CD8-positive, alpha-beta memory T cell (primary cell): ENCODE results near the gene SAFB. TPM values are rescaled to one million over a fixed set of nuclear protein-coding genes. Genes with fewer than 3 reads are reported as not detected.

Experiments used
- CTCF ChIA-PET: fragments of 350-600 bp; sonication (Branson Sonifier 250); formaldehyde crosslinking; loops from one replicate; lab custom pipeline; 2021; ENCODE audit warnings: antibody characterized with exemption; lab: Charles Lee
- POLR2A ChIA-PET: fragments of 350-600 bp; sonication (Branson Sonifier 250); formaldehyde crosslinking; loops from one replicate; lab custom pipeline; 2021; ENCODE audit warnings: antibody characterized with exemption; lab: Charles Lee
- DNase-seq, 5 donors: peaks; one replicate each; pipeline versions ENCODE4 v3.0.0 to v3.0.0-alpha.2; 2020 to 2022; ENCODE audit warnings: mixed read lengths in 1 of 5
- H3K27ac ChIP-seq: one replicate; pipeline ENCODE4 v1.7.0; 2013; ENCODE audit warnings: low read depth, mild to moderate bottlenecking, low read length, moderate library complexity
- H3K27me3 ChIP-seq: 2 replicates; pipeline ENCODE4 v1.7.0; 2013; ENCODE audit warnings: low read length, mild to moderate bottlenecking; ENCODE audit not compliant: insufficient read depth, poor library complexity, severe bottlenecking
- H3K36me3 ChIP-seq: 2 replicates; pipeline ENCODE4 v1.7.0; 2013; ENCODE audit warnings: mild to moderate bottlenecking, low read length, moderate library complexity; ENCODE audit not compliant: insufficient read depth
- H3K4me1 ChIP-seq: 2 replicates; pipeline ENCODE4 v1.7.0; 2013; ENCODE audit warnings: mild to moderate bottlenecking, low read length, moderate library complexity; ENCODE audit not compliant: insufficient read depth
- H3K4me3 ChIP-seq: 2 replicates; pipeline ENCODE4 v1.7.0; 2013; ENCODE audit warnings: mild to moderate bottlenecking, low read length
- H3K9me3 ChIP-seq: 2 replicates; pipeline ENCODE4 v1.7.0; 2013; ENCODE audit warnings: mild to moderate bottlenecking, low read length
- H3K27ac Mint-ChIP-seq, 8 donors: one replicate each; pipeline ENCODE4 v1.8.0; 2020 to 2021; ENCODE audit warnings: mixed read lengths in 8 of 8, mild to moderate bottlenecking in 6 of 8, inconsistent platforms in 3 of 8, moderate library complexity in 3 of 8
- H3K27me3 Mint-ChIP-seq, 2 donors: one replicate each; pipeline ENCODE4 v1.8.0; 2020 to 2021; ENCODE audit warnings: mixed read lengths in 2 of 2, mild to moderate bottlenecking in 1 of 2, moderate library complexity in 1 of 2
- H3K36me3 Mint-ChIP-seq, 3 donors: one replicate each; pipeline ENCODE4 v1.8.0; 2020 to 2021; ENCODE audit warnings: mixed read lengths in 3 of 3, inconsistent platforms in 1 of 3, mild to moderate bottlenecking in 1 of 3
- H3K4me1 Mint-ChIP-seq, 3 donors: one replicate each; pipeline ENCODE4 v1.8.0; 2020 to 2021; ENCODE audit warnings: mixed read lengths in 3 of 3, inconsistent platforms in 1 of 3, mild to moderate bottlenecking in 1 of 3
- H3K4me3 Mint-ChIP-seq, 7 donors: one replicate each; pipeline ENCODE4 v1.8.0; 2020 to 2021; ENCODE audit warnings: mixed read lengths in 7 of 7, mild to moderate bottlenecking in 6 of 7, moderate library complexity in 4 of 7, inconsistent platforms in 2 of 7
- H3K9me3 Mint-ChIP-seq, 5 donors: one replicate each; pipeline ENCODE4 v1.8.0; 2020 to 2022; ENCODE audit warnings: mixed read lengths in 5 of 5, mild to moderate bottlenecking in 3 of 5, moderate library complexity in 2 of 5, inconsistent platforms in 1 of 5
- polyA plus RNA-seq: library from polyadenylated mRNA; unstranded; fragments of 300-500 nt; fragmentation: Illumina TruSeq; gene quantifications from one replicate; pipeline ENCODE4 v1.2.3, GENCODE V29; 2021
- total RNA-seq, 2 experiments: library from RNA; stranded (reverse); gene quantifications; one replicate each; pipeline ENCODE4 v1.2.3, GENCODE V29; 2021

Gene SAFB
- total and polyA plus RNA-seq, 3 experiments from 2014 or later = 103 to 132 (median 124) TPM

DNA sequence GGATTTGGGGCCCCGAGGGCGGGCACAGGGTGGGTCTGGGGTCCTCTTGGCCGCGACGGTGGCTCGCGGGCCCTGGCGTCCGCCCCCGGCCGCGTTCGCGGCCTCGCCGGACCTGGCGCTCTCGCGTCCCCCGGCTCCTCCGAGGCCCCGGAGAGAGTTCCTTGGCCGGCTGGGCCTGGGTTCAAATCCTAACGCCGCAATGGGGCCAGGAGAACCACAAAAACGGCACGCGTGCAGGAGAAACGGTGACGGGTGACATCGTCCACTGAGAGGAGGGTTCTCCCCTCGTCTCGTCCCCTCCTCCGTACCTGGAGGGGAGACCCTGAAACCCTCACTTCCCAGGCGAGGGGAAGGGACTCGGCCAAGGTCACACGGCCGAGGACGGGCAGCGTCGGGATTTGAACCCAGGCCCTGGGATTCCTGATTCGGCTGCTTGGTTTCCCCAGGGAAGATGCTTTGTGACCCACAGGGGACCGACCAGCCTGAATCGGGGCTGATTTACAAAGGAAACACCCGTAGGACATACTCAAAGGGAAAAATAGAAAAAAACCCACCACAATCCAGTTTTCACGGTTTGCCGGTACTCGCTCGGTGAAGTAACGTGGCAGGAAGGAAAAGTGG is 624 bp downstream of the SAFB start:
- CTCF ChIA-PET = interaction anchor here (1.3 to 2.7 kb wide), 2 partner anchors 59 to 65 kb away, joined by 3 to 35 read pairs; partner anchors contain the start of gene RPL36

DNA sequence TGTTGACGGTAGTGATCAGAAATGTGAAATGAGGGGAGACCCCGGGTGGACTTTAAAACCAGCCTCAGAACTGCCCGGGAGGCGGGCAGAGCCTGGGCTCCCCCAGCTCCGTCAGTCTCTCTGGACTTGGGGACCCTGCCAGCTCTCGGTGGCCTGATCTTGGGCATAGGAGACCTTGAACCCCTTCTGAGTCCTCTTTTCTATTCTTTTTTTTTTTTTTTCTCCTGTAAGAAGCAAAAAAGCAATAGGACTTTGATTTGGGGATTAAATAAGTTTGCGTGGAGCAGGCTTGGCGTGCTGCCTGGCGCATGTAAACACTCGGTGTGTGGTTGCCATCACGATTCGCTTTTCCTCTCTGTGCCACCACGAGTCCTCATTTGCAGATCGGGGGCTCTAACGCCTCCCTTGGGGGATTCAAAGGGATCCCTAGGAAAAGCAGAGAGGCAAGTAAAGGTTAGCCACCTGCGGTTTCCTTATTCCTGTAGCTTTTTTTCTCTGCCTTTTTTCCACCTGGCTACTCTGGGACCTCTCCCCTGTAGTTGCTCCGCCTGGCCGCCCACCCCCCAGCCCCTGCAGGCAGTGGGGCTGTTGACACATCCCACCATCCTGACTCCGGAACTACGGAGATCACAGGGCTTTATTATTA is 1.3 kb downstream of the SAFB start:
- Mint-ChIP-seq H3K27me3 (peaks cover 0 to 6% of the 10 kb centered on the region in 2 donors), H3K9me3 (peaks cover 0 to 1% (median 0%) of the 10 kb centered on the region in 5 donors), H3K4me1 (peaks cover 72 to 85% (median 80%) of the 10 kb centered on the region in 3 donors), H3K4me3 (peak overlapping the region; percentile 90 to 100 (median 100)), H3K36me3 (peaks cover 13 to 89% (median 19%) of the 10 kb centered on the region in 3 donors), H3K27ac (peak overlapping the region; percentile 87 to 99 (median 95))
- no peaks in the 10 kb centered on the region for H3K27me3 ChIP-seq
- H3K9me3 ChIP-seq = no peaks in the 10 kb centered on the region
- DNase-seq = peak in 3 of 5 donors; percentile 5 to 59 (median 51)
- ChIA-PET POLR2A (interaction anchor here (0.7 to 2.6 kb wide), 5 partner anchors 9 to 815 kb away, joined by 5 to 25 read pairs (median 9); partner anchors contain the start of gene RPL36), CTCF (no interaction called here)
- peaks cover 76% of the 10 kb centered on the region for H3K4me1 ChIP-seq
- peak overlapping the region; percentile 84 for H3K4me3 ChIP-seq
- peaks cover 45% of the 10 kb centered on the region for H3K36me3 ChIP-seq
- peak overlapping the region; percentile 93 for H3K27ac ChIP-seq

More for the DNA sequence above, 624 bp downstream of the SAFB start:
- Histone ChIP-seq H3K4me3 (peak overlapping the region; percentile 84), H3K9me3 (no peaks in the 10 kb centered on the region), H3K4me1 (peaks cover 76% of the 10 kb centered on the region), H3K27ac (peak overlapping the region; percentile 93), H3K36me3 (peaks cover 50% of the 10 kb centered on the region), H3K27me3 (no peaks in the 10 kb centered on the region)
- POLR2A ChIA-PET = interaction anchor here (0.6 to 2.6 kb wide), 12 partner anchors 10 to 833 kb away, joined by 3 to 25 read pairs (median 7); partner anchors contain the start of genes CATSPERD, LONP1 and RPL36
- peaks cover 13 to 89% (median 23%) of the 10 kb centered on the region in 3 donors for H3K36me3 Mint-ChIP-seq
- H3K4me3 Mint-ChIP-seq = peak overlapping the region; percentile 98 to 100 (median 100)
- H3K27me3 Mint-ChIP-seq = peaks cover 0 to 6% of the 10 kb centered on the region in 2 donors
- peaks cover 72 to 85% (median 80%) of the 10 kb centered on the region in 3 donors for H3K4me1 Mint-ChIP-seq
- peak overlapping the region; percentile 99 to 100 (median 100) for H3K27ac Mint-ChIP-seq
- DNase-seq = peak in 1 of 5 donors; percentile 5
- H3K9me3 Mint-ChIP-seq = peaks cover 0 to 1% (median 0%) of the 10 kb centered on the region in 5 donors

DNA sequence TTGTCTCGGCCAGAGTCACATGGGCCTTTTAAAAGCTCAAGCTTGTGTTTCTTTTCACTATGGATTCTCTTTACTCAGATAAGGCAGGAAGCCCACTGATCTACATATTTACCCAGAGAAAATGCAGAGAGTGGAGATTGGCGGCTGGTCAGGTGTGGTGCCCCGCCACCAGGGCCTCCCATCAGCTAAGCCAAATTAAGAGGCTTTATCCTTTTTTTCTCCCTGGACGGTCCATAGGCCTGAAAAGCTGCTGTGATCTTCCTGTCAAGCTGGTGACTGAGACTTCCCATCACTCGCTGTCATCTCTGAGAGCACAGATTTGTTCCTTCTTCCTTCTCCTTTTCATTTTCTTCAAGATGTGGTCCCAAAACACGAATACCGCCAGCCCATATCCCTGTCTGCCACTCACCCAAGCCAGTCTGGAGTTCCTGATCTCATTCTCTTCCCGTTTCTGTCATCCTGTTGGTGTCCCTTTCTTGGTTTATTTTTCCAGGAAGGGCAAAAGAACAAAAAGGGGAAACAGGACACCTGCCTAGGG is 1.9 kb downstream of the SAFB start:
- peaks cover 47% of the 10 kb centered on the region for H3K36me3 ChIP-seq
- H3K27me3 ChIP-seq = no peaks in the 10 kb centered on the region
- peak overlapping the region; percentile 93 for H3K27ac ChIP-seq
- Mint-ChIP-seq H3K36me3 (peaks cover 13 to 93% (median 19%) of the 10 kb centered on the region in 3 donors), H3K27me3 (peaks cover 0 to 6% of the 10 kb centered on the region in 2 donors), H3K27ac (peak overlapping the region; percentile 87 to 99 (median 95)), H3K4me3 (peak overlapping the region; percentile 90 to 100 (median 100)), H3K4me1 (peaks cover 70 to 86% (median 80%) of the 10 kb centered on the region in 3 donors), H3K9me3 (peaks cover 0 to 1% (median 0%) of the 10 kb centered on the region in 5 donors)
- peak overlapping the region; percentile 84 for H3K4me3 ChIP-seq
- peaks cover 76% of the 10 kb centered on the region for H3K4me1 ChIP-seq
- DNase-seq = no peak
- POLR2A ChIA-PET = interaction anchor here (2.0 kb wide), 1 partner anchor 11 kb away, joined by 9 read pairs; no protein-coding TSS in a partner anchor
- H3K9me3 ChIP-seq = no peaks in the 10 kb centered on the region
- CTCF ChIA-PET = interaction anchor here (1.3 kb wide), 1 partner anchor 62 kb away, joined by 3 read pairs; no protein-coding TSS in a partner anchor

DNA sequence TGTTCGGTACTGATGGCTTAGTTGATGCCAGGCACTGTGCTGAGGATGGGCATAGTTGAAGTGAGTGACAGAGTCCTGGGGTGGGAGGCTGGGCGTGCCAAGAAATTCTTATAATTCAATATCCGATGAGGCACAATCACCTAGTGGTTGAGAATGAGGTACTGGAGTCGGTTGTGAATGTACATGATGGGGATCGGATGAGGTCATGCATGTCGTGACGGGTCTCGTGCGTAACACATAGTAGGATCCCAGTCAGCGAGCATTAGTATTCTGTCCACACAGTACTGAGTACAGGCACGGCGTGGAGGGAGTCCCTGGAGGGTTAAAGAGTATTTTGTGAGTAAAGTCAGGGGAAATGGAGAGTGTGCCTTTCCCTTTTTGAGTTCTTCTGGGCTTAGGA is 2.8 kb downstream of the SAFB start:
- Histone ChIP-seq H3K4me1 (peaks cover 75% of the 10 kb centered on the region), H3K4me3 (peak overlapping the region; percentile 84), H3K27me3 (no peaks in the 10 kb centered on the region), H3K36me3 (peaks cover 42% of the 10 kb centered on the region), H3K9me3 (no peaks in the 10 kb centered on the region), H3K27ac (no peak overlapping the region)
- POLR2A ChIA-PET = no interaction called here
- peaks cover 0 to 1% (median 0%) of the 10 kb centered on the region in 5 donors for H3K9me3 Mint-ChIP-seq
- H3K27me3 Mint-ChIP-seq = peaks cover 0 to 6% of the 10 kb centered on the region in 2 donors
- peaks cover 67 to 83% (median 78%) of the 10 kb centered on the region in 3 donors for H3K4me1 Mint-ChIP-seq
- peak overlapping the region; percentile 90 to 100 (median 100) for H3K4me3 Mint-ChIP-seq
- H3K36me3 Mint-ChIP-seq = peaks cover 13 to 89% (median 15%) of the 10 kb centered on the region in 3 donors
- peak overlapping the region; percentile 74 to 99 (median 92) for H3K27ac Mint-ChIP-seq
- no peak for DNase-seq
- CTCF ChIA-PET = interaction anchor here (1.3 to 1.7 kb wide), 2 partner anchors 62 to 64 kb away, joined by 3 to 4 read pairs; no protein-coding TSS in a partner anchor

DNA sequence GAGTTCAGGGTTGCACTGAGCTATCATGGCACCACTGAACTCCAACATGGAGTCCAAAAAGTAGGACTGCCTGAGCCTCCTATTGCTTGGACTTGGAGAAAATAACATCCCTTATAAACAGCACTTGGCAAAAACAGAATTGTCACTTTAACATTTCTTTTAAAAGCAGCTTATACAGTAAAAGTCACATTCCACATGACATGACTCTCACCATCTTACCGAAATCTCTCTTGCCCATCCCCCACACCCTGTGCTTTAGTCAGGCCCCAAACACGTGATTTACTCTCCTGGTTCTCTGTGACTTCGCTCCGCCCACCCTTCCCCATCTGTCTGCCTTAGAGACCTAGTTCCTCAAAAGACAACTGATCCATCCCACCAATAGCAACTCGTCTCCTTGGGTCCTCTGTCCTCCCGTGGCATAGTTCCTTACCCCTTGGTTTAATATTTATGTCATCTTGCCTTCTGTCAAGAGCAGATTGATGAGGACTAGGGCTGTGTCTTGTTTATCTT is 4.6 kb downstream of the SAFB start:
- peak overlapping the region; percentile 28 for H3K27ac ChIP-seq
- peak overlapping the region in 7 of 8 donors; percentile 17 to 91 (median 82) for H3K27ac Mint-ChIP-seq
- H3K27me3 Mint-ChIP-seq = peaks cover 0 to 6% of the 10 kb centered on the region in 2 donors
- peaks cover 38% of the 10 kb centered on the region for H3K36me3 ChIP-seq
- no peak overlapping the region for H3K4me3 ChIP-seq
- peaks cover 79% of the 10 kb centered on the region for H3K4me1 ChIP-seq
- H3K9me3 ChIP-seq = no peaks in the 10 kb centered on the region
- CTCF ChIA-PET = interaction anchor here (1.7 kb wide), 1 partner anchor 62 kb away, joined by 4 read pairs; no protein-coding TSS in a partner anchor
- H3K27me3 ChIP-seq = no peaks in the 10 kb centered on the region
- H3K36me3 Mint-ChIP-seq = peaks cover 13 to 88% (median 13%) of the 10 kb centered on the region in 3 donors
- no peak for DNase-seq
- peak overlapping the region in 5 of 7 donors; percentile 36 to 70 (median 57) for H3K4me3 Mint-ChIP-seq
- POLR2A ChIA-PET = no interaction called here
- H3K9me3 Mint-ChIP-seq = peaks cover 0 to 1% (median 0%) of the 10 kb centered on the region in 5 donors
- peaks cover 70 to 90% (median 85%) of the 10 kb centered on the region in 3 donors for H3K4me1 Mint-ChIP-seq

DNA sequence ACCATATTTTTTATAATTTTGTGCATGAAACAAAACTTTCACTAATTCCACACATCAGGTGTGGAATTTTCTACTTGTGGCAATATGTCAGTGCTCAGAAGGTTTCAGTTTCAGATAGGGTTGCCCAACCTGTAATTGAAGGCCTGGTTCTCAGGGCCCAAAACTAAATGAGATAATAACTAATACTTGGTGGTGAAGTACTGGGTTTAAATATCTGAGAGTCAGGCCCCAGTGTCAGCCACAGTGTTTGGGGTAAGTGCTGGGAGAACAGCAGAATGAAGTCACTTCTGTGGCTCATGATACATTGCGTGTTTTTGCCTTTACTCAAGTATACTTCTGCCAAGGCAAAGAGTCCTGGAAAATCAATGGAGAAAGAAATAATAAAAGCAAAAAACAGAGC is 5.6 kb downstream of the SAFB start:
- peak overlapping the region in 5 of 8 donors; percentile 22 to 53 (median 28) for H3K27ac Mint-ChIP-seq
- H3K9me3 Mint-ChIP-seq = no peaks in the 10 kb centered on the region
- Histone ChIP-seq H3K27ac (no peak overlapping the region), H3K4me3 (no peak overlapping the region), H3K9me3 (no peaks in the 10 kb centered on the region), H3K4me1 (peaks cover 79% of the 10 kb centered on the region), H3K36me3 (peaks cover 38% of the 10 kb centered on the region), H3K27me3 (no peaks in the 10 kb centered on the region)
- peaks cover 71 to 96% (median 94%) of the 10 kb centered on the region in 3 donors for H3K4me1 Mint-ChIP-seq
- H3K27me3 Mint-ChIP-seq = no peaks in the 10 kb centered on the region
- ChIA-PET CTCF (no interaction called here), POLR2A (no interaction called here)
- no peak for DNase-seq
- peak overlapping the region in 4 of 7 donors; percentile 3 to 26 (median 25) for H3K4me3 Mint-ChIP-seq
- peaks cover 13 to 87% (median 13%) of the 10 kb centered on the region in 3 donors for H3K36me3 Mint-ChIP-seq

DNA sequence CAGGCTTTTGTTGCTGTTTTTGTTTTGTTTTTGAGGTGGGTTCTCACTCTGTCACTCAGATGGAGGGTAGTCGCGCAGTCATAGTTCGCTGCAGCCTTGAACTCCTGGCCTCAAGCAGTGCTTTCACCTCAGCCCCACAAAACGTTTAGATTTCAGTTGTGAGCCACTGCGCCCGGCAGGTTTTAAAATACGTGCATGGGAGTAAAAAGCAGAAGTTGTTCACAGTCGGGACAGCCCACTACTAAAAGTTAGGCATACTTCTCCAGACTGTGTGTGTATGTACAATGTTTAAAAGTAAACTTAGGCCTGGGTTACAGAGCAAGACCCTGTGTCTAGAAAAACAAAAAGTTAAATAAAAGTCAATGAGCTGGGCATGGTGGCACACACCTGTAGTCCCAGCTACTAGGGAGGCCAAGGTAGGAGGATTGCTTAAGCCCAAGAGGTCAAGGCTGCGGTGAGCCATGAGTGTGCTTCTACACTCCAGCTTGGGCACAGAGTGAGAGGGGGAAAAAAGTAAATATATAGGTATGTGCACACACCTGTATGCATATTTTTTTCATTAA is 6.1 kb downstream of the SAFB start:
- no peaks in the 10 kb centered on the region for H3K27me3 Mint-ChIP-seq
- no peaks in the 10 kb centered on the region for H3K9me3 Mint-ChIP-seq
- ChIA-PET CTCF (no interaction called here), POLR2A (no interaction called here)
- H3K4me3 Mint-ChIP-seq = peak overlapping the region in 5 of 7 donors; percentile 3 to 47 (median 18)
- peaks cover 13 to 86% (median 13%) of the 10 kb centered on the region in 3 donors for H3K36me3 Mint-ChIP-seq
- no peak overlapping the region for H3K27ac ChIP-seq
- H3K4me1 Mint-ChIP-seq = peaks cover 74 to 95% (median 94%) of the 10 kb centered on the region in 3 donors
- H3K27me3 ChIP-seq = no peaks in the 10 kb centered on the region
- peaks cover 82% of the 10 kb centered on the region for H3K4me1 ChIP-seq
- H3K36me3 ChIP-seq = peaks cover 38% of the 10 kb centered on the region
- H3K4me3 ChIP-seq = no peak overlapping the region
- H3K27ac Mint-ChIP-seq = peak overlapping the region in 6 of 8 donors; percentile 21 to 75 (median 34)
- no peaks in the 10 kb centered on the region for H3K9me3 ChIP-seq
- no peak for DNase-seq
